ENCODE data around the gene CCDC14. TPM values are rescaled to one million over a fixed set of nuclear protein-coding genes. Genes with fewer than 3 reads are reported as not detected.

The CCDC14 gene
- total and polyA plus RNA-seq, 4 donors: 3.7 to 32.5 (median 14.7) TPM

GRCh38 chr3:123986427-123986826 is 25.4 kb upstream of the CCDC14 start:
- no peaks in the 10 kb centered on the region for H3K4me1 ChIP-seq (ENCODE audit: control insufficient read depth in 4 of 4, insufficient read depth in 4 of 4, low read length in 3 of 4)
- no peak overlapping the region for H3K9ac ChIP-seq (ENCODE audit: low read depth in 1 of 2, low read length in 2 of 2)
- no peaks in the 10 kb centered on the region for H3K36me3 ChIP-seq (ENCODE audit: control insufficient read depth in 4 of 4, insufficient read depth in 3 of 4, low read depth in 1 of 4, low read length in 3 of 4)
- DNase-seq (ENCODE audit: low spot score): no peak
- 78% methylated on average over 3 of the region's 3 CpGs for WGBS
- H3K27me3 ChIP-seq (ENCODE audit: control insufficient read depth in 4 of 4, insufficient read depth in 4 of 4, low read length in 3 of 4): no peaks in the 10 kb centered on the region
- no peaks in the 10 kb centered on the region for H3K9me3 ChIP-seq (ENCODE audit: control insufficient read depth in 4 of 4, low read length in 3 of 4)
- H3K4me3 ChIP-seq (ENCODE audit: low read depth in 1 of 3, low read length in 3 of 3): no peak overlapping the region
- H3K27ac ChIP-seq (ENCODE audit: low read depth in 1 of 2, low read length in 2 of 2): no peak overlapping the region
- TF ChIP-seq RAD21 (IDR thresholded peaks at IDR 0.05) (no peak), MAX (IDR thresholded peaks at IDR 0.05) (no peak), HNF4G (IDR thresholded peaks at IDR 0.05) (no peak), TAF1 (conservative IDR thresholded peaks at IDR 0.05) (no peak), RXRA (IDR thresholded peaks at IDR 0.05) (no peak), GABPA (IDR thresholded peaks at IDR 0.05 in 1 of 2, conservative IDR thresholded peaks at IDR 0.05 in 1 of 2) (no peak), REST (IDR thresholded peaks at IDR 0.05) (no peak), CTCF (IDR thresholded peaks at IDR 0.05; ENCODE audit: low read depth, low read length, missing input control) (no peak), FOXA1 (IDR thresholded peaks at IDR 0.05) (no peak), FOXA2 (IDR thresholded peaks at IDR 0.05) (no peak), SP1 (IDR thresholded peaks at IDR 0.05) (no peak), EGR1 (IDR thresholded peaks at IDR 0.05; ENCODE audit: low read depth in 2 of 2) (no peak), HNF4A (conservative IDR thresholded peaks at IDR 0.05) (no peak), NR2F2 (IDR thresholded peaks at IDR 0.05) (no peak), ATF3 (IDR thresholded peaks at IDR 0.05) (no peak), YY1 (IDR thresholded peaks at IDR 0.05) (no peak), JUND (IDR thresholded peaks at IDR 0.05) (no peak)
- TF ChIP-seq, protein P1, sequence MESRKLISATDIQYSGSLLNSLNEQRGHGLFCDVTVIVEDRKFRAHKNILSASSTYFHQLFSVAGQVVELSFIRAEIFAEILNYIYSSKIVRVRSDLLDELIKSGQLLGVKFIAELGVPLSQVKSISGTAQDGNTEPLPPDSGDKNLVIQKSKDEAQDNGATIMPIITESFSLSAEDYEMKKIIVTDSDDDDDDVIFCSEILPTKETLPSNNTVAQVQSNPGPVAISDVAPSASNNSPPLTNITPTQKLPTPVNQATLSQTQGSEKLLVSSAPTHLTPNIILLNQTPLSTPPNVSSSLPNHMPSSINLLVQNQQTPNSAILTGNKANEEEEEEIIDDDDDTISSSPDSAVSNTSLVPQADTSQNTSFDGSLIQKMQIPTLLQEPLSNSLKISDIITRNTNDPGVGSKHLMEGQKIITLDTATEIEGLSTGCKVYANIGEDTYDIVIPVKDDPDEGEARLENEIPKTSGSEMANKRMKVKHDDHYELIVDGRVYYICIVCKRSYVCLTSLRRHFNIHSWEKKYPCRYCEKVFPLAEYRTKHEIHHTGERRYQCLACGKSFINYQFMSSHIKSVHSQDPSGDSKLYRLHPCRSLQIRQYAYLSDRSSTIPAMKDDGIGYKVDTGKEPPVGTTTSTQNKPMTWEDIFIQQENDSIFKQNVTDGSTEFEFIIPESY (IDR thresholded peaks at IDR 0.05): no peak
